GM21528 (cell line): ENCODE results near the gene MANEAL.

Source experiments
- ATAC-seq: cut with Tn5 transposase; IDR thresholded peaks from one replicate; pipeline ENCODE4 v1.9.1; 2021; ENCODE audit warnings: mild to moderate bottlenecking, moderate library complexity; ENCODE audit not compliant: unreplicated experiment, low FRiP score

Gene MANEAL

DNA sequence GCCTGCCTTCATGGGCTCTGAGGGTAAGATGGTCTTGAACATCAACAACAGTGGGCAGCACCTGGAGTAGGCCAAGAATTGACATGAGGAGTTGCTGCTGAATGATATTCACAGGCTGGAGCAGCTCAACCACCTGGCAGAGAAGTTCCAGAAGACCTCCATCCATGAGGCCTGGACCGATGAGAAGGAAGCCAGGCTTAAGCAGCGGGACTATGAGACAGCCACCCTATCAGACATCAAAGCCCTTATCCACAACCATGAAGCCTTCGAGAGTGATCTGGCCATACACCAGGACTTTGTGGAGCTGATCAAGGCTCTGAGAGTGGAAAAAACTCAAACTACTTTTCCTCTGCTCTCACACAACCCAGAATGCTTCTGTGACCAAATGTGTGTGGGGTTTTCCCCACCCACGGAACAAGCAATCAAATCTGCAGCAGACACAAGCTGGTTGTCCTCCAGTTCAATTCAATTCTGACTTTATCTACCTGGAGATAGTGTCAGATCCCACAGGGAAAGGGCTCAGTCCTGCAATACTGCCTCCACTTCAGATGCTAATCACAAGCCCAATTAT is 16.6 kb upstream of the MANEAL start:
- ATAC-seq: no peak

DNA sequence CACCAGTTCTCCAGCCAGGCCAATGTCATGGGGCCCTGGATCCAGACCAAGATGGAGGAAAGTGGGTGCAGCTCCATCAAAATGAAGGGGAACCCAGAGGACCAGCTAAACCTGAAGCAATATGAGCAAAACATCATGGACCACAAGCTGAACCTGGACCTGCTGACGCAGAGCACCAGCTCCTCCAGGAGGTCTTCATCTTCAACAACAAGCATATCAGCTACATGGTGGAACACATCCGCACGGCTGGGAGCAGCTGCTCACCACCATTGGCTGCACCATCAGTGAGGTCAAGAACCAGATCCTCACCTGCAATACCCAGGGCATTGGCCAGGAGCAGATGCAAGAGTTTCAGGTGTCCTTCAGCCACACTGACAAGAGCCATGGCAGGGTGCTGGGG is 15.0 kb upstream of the MANEAL start:
- ATAC-seq: no peak

DNA sequence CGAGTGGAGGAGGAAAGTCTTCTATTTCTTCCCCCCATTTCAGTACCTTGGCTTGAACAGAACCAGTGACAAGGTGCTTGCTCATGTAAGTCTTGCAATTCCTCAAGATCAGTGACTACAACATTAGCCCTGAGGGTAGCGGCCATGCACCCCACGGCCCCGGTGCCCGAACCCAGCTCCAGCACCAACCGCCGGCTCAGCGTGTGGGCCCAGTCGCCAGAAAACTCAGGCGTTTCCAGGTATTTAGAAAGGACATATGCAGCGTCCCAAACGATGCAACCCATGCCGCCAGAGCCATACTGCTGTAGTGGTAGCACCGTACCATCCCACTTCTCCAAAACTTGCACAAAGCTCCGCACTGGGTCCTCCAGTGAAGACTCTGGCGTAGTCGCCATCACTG is 11.2 kb upstream of the MANEAL start:
- ATAC-seq: no peak

DNA sequence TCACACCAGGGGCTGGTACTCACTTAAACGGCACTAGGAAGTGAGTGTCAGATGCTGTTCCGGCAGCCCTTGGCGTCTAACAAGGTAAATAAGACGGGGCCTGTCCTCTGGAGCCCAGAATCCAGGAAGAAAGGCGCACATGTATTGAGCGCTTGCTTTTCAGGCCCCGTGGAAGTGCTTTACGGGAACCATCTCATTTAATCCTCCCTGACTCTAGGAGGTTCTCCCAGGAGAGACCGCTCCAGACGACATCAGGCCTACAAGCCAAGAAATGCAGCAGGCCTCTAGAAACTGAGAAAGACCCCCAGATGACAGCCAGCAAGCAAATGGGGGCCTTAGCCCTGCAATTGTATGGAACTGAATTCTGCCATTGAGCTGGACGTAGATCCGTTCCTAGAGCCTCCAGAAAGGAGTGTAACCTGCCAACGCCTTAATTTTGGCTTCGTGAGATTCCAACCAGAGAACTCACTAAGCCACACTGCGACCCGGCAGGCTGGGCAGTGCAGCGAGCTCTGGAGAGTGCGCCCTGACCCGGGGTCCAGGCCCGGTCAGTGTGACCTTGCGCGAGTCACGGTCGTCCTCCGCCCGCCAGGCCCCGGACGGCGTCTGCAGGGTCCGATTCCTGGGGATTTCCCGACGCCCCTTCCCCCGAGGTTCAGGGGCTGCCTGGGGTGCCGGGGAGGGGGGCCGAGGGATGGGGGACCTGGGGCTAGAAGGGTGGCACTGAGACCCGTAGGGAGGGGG is 532 bp upstream of the MANEAL start:
- ATAC-seq: no peak

DNA sequence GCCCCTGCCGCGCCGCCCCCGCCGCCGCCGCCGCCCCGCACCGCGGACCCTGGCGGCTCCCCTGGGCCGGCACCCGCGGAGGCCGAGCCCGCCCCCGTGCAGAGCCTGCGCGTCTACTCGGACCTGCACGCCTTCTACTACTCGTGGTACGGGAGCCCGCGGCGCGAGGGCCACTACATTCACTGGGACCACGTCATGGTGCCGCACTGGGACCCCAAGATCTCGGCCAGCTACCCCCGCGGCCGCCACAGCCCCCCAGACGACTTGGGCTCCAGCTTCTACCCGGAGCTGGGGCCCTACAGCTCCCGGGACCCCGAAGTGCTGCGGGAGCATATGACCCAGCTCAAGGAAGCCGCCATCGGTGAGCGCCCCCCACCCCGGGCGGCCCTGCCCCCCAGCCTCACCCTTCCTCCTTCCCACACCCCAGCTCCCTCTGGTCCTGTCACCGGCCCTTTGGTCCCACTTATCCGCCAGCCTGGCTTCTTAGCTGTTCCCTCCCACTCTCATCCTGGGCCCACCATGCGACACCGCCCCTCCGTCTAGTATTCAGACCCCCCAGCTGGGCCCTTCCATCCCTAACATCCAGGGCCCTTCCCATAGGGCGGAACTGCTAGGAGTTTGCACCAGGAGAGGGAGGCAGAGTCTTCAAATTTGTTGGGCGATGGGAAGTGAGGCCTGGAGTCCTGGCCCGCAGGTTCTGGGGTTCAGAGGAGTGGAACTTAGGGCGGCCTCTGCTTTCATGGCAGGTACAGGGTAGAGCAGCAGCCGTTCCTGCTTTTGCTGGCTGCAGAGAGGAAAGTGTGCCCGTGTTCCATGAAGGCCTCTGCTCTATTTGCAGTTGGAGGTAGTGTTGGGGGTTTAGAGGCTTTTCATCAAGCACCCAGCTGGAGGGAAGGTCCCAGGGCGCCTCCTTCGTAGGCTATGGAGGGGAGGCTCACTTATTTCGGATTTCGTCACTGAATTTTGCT is 1.0 kb downstream of the MANEAL start:
- ATAC-seq: no peak

DNA sequence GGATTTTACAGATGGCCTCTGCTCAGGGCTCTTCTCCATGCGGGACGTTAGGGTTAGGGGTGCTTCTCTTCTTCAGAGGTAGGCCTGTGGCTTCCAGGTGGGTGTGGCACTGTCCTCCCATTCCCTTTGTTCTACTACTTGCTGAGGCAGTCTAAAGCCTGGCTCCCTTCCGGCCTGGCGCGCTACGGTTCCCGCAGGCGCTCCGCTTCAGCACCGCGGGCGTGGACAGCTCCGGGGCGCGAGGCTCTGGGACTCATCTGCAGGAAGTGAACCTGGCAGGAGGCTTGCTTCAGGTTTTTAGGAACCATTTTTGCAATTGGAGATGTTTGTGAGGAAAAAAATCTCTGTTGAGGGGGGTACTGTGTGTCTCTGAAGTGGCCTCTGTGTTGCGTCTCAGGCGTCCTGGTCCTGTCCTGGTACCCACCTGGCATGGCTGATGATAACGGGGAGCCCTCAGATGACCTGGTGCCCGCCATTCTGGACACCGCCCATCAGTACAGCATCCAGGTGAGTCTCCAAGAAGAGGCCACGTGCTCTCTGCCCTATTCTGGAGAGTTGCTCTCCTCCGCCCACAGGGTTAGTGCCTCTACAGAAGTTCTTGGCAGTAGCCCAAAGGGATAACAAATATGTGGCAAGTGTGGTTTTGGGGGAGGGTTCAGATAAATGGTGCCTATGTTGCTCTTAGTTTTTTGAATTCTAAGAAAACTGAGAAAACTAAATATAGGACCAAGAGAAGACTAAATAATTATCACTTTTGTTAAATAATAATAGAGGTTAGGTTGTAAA is 1.9 kb downstream of the MANEAL start:
- ATAC-seq: no peak

DNA sequence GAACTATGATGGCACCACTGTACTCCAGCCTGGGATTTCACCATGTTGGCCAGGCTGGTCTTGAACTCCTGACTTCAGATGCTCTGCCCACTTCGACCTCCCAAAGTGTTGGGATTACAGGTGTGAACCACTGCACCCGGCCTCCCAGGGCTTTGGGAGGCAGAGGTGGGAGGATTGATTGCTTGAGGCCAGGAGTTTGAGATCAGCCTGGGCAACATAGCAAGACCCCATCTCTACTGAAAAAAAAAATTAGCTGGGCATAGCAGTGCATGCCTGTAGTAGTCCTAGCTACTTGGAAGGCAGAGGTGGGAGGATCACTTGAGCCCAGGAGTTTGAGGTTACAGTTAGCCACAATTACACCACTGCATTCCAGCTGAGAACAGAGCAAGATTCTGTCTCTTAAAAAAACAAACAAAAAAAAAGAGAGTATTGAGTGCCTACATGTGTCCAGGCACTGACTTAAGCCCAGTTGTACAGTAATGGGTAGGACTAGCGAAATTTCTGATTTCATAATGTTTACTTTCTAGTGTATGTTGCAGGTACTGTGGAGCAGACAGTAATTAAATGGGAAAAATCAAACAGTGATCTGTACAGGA is 4.2 kb downstream of the MANEAL start:
- ATAC-seq: no peak

DNA sequence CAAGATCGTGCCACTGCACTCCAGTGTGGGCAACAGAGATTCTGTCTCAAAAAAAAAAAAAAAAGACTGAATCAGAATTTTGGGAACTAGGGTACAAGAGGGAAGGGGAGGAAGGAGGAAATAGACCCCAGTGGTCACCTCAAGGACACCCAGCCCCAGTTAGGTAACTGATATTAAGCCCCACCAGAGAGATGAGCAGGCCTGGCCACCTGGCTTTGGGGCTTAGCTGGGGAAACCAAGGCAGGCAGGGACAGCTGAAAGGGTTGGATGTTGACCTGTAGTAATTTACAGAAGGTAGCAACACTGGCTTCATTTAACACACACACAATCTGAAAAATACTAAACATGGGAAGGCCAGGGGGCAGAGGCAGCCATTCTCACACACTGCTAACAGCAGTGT is 8.8 kb downstream of the MANEAL start:
- no peak for ATAC-seq

DNA sequence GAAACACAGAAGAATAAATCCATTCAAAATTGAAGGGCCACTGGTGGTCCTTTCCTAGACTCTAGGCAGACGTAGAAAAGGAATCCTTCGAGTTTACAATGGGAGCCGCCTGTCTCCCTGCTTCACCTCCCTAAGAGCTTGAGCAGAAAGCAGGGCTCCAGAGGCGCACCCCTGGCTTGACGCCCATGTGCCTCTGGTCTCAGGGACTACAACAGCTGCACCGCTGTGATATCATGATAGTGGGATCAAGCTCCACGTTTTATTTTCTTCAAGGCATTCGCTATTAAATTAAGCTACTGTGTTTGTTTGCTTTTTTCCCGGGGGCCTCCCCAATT is 13.5 kb downstream of the MANEAL start:
- ATAC-seq: no peak

DNA sequence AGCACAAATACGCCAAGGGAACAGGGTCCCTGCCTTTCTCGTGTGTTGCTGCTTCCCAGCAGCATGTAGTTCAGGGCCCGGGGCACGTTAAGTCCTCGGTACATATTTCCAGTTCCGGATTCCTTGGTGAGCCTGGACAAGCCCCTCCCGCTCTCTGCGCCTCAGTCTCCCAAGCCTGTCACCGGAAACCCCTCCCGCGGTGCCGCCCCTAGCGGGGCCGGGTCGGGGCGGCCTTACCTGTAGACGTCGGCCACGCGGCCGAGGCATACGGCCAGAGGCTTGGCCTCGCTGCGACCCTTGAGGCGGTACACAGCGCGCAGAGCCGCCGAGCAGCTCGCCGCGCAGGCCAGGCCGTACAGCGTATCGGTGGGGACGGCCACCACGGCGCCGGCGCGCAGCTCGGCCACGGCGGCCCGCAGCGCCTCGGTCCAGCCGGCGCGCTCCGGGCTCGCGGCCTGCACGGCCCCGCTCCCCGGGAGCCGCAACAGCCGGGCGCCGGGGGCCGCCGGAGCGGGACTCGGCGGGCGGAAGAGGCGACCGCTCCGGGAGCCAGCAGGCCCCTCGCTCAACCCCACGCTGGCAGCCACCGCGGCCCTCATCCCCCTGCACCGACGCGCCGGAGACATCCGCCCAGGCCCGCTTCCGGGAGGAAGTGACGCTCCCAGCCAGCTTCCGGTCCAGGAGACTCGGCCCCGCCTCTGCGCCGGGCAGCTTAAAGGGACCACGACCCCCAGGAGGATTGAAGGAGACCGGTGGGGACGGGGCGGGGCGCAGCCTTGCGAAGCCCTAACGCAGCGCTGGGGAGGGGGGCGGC is 14.1 kb downstream of the MANEAL start, which contains the start of the genes C1orf122 and YRDC:
Gene C1orf122 (plus strand): TSS at position 236 of the 814 bp plus-strand sequence. CDS start 615 bp downstream, outside the sequence.
Gene YRDC (minus strand): TSS at position 654 of the 814 bp plus-strand sequence. CDS start 28 bp downstream, at position 626.
- peak; percentile 89 for ATAC-seq

DNA sequence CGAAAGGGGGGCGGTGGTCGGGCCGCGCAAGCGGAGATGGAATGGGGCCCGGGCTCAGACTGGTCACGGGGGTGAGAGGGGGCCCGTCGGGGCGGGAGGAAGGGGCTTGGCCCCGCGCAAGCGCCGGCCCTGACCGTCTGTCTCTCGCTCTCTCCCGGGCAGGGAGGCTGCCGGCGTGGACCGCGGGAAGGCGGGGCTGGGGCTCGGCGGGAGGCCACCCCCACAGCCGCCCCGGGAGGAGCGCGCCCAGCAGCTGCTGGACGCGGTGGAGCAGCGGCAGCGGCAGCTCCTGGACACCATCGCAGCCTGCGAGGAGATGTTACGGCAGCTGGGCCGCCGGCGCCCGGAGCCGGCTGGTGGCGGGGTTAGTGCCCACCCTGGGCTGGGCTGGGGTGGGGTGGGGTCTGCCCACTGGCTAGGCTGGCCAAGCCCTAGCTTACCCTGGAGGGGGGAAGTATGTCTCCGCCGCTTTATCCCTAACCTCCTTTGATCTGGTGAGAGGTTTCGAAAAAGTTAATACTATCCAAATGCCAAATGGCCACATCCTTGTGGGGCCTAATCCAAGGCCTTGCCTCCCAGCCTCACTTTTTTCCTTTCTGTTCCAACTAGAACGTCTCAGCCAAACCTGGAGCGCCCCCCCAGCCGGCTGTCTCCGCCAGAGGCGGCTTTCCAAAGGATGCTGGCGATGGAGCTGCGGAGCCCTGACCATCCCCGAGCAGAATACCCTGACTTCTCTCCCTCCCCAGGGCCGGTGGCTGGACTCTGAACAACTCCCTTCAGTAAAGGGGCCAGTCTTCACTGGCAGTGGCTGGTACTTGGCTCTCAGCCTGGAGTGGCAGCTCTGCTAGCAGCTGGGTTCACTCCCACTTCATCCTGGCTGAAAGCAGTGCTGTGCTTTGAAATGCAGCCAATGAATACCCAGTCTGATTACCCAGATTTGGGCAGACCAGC is 15.0 kb downstream of the MANEAL start:
- ATAC-seq: peak; percentile 40

DNA sequence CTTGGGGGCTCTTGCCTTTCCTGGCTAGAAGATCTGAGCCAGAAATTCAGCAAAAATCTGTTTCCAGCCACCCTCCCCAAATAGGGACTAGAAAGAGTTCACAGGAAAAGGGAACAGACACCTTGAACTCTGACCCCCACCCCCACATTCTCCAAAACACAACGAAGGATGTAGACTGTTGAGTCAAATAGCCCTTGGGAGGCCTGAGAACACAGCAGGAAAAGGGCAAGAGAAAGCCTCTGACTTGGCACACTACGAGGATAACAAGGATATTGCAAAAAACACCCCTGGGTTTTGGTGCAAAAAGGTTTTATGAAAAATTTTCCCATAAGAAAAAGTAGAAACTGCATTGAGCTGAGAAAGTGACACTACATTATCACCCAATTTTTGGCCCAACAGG is 16.3 kb downstream of the MANEAL start:
- ATAC-seq: no peak

DNA sequence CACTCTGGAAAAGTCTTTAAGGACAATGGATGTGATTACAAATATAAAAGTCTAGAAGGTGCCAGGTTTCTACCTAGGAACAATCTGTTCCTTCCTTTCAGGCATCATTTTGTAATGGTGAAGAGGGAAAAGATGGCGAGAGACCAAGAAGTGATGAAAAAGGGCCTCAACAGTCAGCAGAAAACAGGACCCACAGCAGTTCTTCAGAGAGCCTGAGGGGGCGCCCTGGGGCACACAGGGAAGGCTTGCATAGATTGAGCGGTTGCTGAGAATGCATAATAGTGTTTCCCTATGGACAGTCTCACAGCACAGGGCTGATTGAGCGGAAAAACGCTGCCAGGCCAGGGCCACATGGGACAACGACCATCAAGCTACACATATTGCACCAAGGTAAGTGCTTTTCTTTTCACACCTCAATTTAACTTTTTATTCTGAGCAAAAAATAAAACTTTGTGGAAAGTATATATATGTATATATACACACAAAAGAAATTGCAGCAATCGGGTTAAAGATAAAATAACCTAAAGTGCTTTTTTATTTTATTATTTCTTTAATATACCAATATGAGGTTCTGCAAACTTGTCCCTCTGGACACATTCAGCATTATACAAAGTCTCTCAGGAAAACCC is 17.5 kb downstream of the MANEAL start:
- no peak for ATAC-seq

DNA sequence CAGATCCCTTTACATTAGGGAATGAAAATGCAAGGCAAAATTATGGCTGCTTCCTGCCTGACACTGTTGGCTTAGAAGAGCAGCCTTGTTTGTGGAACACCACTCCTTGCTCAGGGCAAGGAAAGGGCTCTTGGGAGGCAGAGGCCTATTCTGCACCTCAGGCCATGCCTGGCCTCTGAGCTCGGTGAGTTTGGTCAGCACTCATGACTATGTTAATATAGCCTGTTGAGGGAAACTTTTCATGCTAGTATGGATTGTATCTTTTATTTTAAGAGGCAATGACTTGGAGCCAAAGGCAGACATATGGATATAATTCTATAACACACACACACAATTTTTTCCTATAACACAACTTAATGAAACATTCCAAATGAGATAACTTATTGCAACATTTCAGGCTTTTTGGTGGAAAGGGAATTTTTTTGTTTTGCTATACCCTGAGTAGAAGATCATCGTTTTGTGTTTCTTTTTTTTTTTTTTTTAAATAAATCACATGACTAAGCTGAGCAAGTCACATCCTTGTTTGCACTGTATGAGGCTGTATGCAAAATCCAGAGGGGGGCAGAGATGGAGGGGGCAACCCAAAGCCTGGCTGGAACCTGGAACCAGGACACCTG is 20.0 kb downstream of the MANEAL start:
- no peak for ATAC-seq

DNA sequence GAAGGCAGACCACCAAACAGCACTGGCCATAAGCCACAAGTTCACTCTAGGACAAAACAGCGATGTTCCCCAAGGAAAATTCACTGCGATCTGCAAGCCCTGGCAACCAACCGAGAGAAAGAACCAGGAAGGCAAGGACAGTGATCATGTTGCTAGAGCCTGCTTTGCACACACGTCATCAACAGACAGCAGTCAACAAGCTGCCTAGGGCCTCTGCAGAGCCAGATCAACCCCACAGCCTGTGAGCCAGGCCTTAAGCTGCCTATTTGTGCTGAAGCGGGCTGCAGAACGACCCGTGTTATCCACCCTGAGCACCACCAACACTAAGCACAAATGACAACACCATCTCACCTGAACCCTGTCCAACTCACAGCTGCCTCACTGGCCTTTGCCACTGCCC is 20.6 kb downstream of the MANEAL start:
- no peak for ATAC-seq

DNA sequence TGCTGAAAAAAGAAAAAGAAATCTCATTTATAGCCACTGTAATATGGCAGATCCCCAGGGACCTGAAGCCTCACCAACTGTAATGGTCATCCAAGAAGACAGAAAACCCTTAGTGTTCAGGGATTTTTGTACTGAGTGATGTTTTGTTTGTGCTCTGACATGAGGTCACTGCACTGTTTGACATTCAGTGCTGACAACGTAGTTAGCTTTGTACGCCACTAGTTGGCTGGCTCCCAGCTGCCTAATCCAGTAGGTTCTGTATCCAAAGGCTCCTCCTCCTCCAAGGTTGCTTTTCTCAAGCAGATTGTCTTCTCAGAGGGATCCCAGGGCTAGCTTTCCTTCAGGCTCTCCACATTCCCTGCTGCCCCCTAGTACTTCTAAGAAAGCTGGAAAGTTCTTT is 23.8 kb downstream of the MANEAL start:
- no peak for ATAC-seq

DNA sequence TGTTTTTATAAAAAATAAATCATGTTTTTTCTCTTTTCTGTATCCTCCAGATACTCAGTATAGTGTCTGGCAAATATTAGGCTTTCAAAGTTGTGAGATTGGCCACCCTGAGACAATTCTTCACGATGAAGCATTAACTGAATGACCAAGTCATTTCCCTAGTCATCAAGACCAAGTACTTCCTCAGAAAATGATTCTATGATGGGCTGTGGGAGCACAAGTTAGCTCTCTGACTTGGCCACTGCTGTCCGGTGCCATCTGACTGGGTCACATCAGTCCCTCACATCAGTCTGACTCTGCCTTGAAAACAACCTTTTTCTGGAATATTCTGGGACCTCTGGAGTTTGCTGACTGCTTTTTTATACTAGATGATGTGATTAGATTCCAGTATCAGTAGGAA is 27.8 kb downstream of the MANEAL start:
- ATAC-seq: no peak
